ENCODE data around the gene ECE2.
"Not testable (repeated sequence)": the region's sequence is repeated elsewhere in the genome, so short reads cannot be mapped to it uniquely, and the experiment has no call there.

ECE2 gene

DNA sequence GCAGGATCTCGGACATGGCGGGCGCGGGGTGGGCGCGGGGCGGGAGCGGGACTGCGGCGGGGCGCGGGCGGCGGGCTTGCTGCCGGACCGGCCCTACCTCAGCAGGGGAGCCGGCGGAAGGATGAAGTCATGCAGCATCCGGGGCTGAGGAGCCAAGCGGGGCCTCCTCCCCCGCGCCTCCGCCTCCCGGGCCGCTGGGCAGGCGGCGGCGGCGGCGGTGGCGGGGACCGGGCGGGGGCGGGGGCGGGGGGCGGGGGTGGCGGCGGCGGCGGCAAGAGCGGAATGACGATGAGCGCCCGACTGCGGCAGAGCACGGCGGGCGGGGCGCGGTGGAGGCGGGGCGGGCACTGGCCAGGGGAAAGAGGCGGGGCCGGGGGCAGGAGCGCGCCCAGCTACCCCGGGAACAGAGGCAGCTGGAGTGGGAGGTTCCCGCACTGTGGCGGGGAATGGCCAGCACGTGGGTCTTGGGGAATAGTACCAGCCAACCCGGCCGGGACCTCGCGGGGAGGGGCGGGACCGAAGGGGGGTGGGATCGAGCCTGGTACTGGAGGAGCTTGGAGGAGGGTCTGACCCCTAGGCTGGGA is 14.5 kb upstream of the ECE2 start, which contains the start of gene CAMK2N2:
Gene CAMK2N2 (minus strand): TSS at position 284 of the 584 bp plus-strand sequence. CDS start 268 bp downstream, at position 16.
- in situ Hi-C loops (cut with HindIII; ENCODE audit: low pct_ligation_motif_present, low sequenced_read_pairs) = no loop called here
- Histone ChIP-seq H3K27ac (no peak within 1 kb of the TSS), H3K4me3 (ENCODE audit: low read depth, low read length) (peak within 1 kb of the TSS; percentile 59), H3K36me3 (replicated peaks) (no peaks in the 10 kb centered on the region), H3K27me3 (replicated peaks) (peaks cover 1% of the 10 kb centered on the region)
- peak; percentile 31 for DNase-seq
- TF ChIP-seq CTCF (IDR thresholded peaks at IDR 0.05; ENCODE audit: low read depth, low read length, missing control alignments) = no peak

GRCh38 chr3:184261854-184262763 is 13.7 kb upstream of the ECE2 start:
- TF ChIP-seq CTCF (IDR thresholded peaks at IDR 0.05; ENCODE audit: low read depth, low read length, missing control alignments) = no peak
- Histone ChIP-seq H3K36me3 (replicated peaks) (no peaks in the 10 kb centered on the region), H3K4me3 (ENCODE audit: low read depth, low read length) (peak overlapping the region; percentile 59), H3K27ac (no peak overlapping the region), H3K27me3 (replicated peaks) (peaks cover 1% of the 10 kb centered on the region)
- peak; percentile 25 for DNase-seq
- in situ Hi-C loops (cut with HindIII; ENCODE audit: low pct_ligation_motif_present, low sequenced_read_pairs) = no loop called here

DNA sequence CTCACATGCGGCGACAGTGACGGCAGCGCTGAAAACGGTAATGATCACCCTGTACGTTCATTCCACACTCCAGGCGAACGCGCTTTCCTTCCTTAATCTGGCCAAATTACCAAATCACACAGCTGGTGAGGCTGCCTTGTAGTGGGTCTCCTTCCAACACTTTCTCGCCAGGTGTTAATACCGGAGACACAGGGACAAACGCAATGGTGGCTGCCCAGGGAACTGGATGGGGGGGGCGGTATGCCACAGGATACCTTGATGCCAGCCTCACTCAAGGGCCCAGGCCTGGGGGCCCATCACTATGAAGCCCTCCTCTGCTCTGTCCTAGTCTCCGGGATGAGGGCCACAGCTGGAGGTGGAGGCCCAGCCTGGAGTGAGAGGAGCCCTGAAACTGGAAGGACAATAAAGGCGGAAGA is 13.1 kb upstream of the ECE2 start:
- TF ChIP-seq CTCF (IDR thresholded peaks at IDR 0.05; ENCODE audit: low read depth, low read length, missing control alignments) = no peak
- H3K36me3 ChIP-seq (replicated peaks) = no peaks in the 10 kb centered on the region
- H3K27me3 ChIP-seq (replicated peaks) = peaks cover 1% of the 10 kb centered on the region
- peak overlapping the region; percentile 5 for H3K4me3 ChIP-seq (ENCODE audit: low read depth, low read length)
- in situ Hi-C loops (cut with HindIII; ENCODE audit: low pct_ligation_motif_present, low sequenced_read_pairs) = no loop called here
- no peak overlapping the region for H3K27ac ChIP-seq
- no peak for DNase-seq

- H3K27ac ChIP-seq; H3K4me3 ChIP-seq (ENCODE audit: low read depth, low read length); H3K36me3 ChIP-seq (replicated peaks); H3K27me3 ChIP-seq (replicated peaks); DNase-seq; in situ Hi-C loops (cut with HindIII; ENCODE audit: low pct_ligation_motif_present, low sequenced_read_pairs): not testable (repeated sequence)
Observed at GRCh38 chr3:184267249-184267648, 8.6 kb upstream of the ECE2 start.

DNA sequence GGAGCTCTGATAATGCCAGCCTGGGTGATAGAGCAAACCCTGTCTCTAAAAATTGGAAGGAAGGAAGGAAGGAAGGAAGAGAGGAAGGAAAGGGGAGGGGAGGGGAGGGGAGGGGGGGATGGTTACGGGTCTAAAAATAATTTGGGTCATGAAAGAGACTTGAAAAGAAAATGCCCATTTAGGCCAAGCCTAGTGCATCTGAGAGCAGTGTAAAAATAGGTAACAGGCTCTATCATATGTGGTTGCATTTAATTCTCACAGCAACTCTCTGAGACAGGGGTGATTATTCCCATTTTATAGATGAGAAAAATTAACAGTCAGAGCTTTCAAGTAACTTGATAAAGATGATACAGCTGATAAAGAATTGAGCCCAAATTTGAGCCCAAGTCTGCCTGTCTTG is 3.6 kb upstream of the ECE2 start:
- TF ChIP-seq CTCF (IDR thresholded peaks at IDR 0.05; ENCODE audit: low read depth, low read length, missing control alignments) = no peak
- peaks cover 20% of the 10 kb centered on the region for H3K27me3 ChIP-seq (replicated peaks)
- no peak overlapping the region for H3K27ac ChIP-seq
- in situ Hi-C loops (cut with HindIII; ENCODE audit: low pct_ligation_motif_present, low sequenced_read_pairs) = no loop called here
- no peaks in the 10 kb centered on the region for H3K36me3 ChIP-seq (replicated peaks)
- H3K4me3 ChIP-seq (ENCODE audit: low read depth, low read length) = no peak overlapping the region
- DNase-seq = no peak

DNA sequence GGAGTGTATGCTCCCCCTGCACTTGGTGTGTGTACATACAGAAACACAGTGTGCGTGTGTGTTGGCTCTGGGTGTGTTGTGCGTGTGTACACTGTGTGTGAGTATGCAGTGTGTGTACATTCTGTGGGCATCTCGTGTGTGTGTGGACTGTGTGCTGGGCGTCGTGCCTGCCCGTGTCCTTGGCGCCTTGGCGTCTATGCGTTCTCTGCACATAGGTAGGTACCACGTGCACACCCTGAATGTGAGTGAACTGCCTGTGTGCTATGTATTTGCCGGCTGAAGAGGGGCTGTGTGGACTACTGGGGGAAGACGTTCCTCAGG is 481 bp upstream of the ECE2 start:
- no peak for TF ChIP-seq CTCF (IDR thresholded peaks at IDR 0.05; ENCODE audit: low read depth, low read length, missing control alignments)
- Histone ChIP-seq H3K4me3 (ENCODE audit: low read depth, low read length) (no peak overlapping the region), H3K27me3 (replicated peaks) (peaks cover 21% of the 10 kb centered on the region), H3K36me3 (replicated peaks) (no peaks in the 10 kb centered on the region), H3K27ac (no peak overlapping the region)
- DNase-seq = no peak
- in situ Hi-C loops (cut with HindIII; ENCODE audit: low pct_ligation_motif_present, low sequenced_read_pairs) = no loop called here
